ENCODE measurements around the gene ZBTB8OS. TPM values are rescaled to one million over a fixed set of nuclear protein-coding genes. Genes with fewer than 3 reads are reported as not detected.

Gene ZBTB8OS
- total and polyA plus RNA-seq, 2 donors (not counting 3 experiments of a cell fraction or from before 2014, with no cell fraction given): 28.3 to 38.0 TPM

DNA sequence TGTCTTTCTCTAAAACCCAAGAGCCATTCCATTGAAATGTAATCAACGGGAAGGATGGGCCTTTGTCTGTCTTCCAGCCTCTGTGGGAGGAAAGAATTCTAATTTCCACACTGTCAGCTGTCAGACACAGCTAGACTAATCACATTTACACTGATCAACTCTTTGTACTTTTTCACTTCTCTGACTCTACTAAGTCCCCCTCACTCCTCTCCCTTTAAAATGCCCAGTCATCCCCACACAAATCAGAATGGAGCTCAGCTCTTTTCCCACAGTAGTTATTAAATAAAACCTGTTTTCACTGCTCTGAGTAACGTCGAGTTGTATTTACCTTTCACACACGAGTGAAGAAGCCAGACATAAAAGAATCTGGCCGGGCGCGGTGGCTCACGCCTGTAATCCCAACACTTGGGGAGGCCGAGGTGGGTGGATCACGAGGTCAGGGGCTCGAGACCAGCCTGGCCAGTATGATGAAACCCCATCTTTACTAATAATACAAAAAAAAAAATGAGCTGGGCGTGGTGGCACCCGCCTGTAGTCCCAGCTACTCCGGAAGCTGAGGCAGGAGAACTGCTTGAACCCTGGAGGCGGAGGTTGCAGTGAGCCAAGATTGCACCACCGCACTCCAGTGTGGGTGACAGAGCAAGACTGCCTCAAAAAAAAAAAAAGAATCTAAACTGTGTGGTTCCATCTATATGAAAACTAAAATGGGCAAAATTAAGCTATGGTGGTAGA, 13.3 kb downstream of the ZBTB8OS start:
- intact Hi-C loops (cut with micrococcal nuclease): no loop called here

More for the DNA sequence above, 13.3 kb downstream of the ZBTB8OS start:
- Histone ChIP-seq H3K4me1 (ENCODE audit: control insufficient read depth, extremely low read depth, insufficient read depth, low read length) (no peaks in the 10 kb centered on the region), H3K27me3 (ENCODE audit: control insufficient read depth in 2 of 2, insufficient read depth in 2 of 2, low read length in 2 of 2) (no peaks in the 10 kb centered on the region), H3K27ac (ENCODE audit: insufficient read depth, low read depth, low read length) (no peak overlapping the region), H3K79me2 (ENCODE audit: control insufficient read depth, insufficient read depth, low read length) (peaks cover 14% of the 10 kb centered on the region), H3K4me3 (replicated peaks in 1 of 3; ENCODE audit: insufficient read depth in 1 of 3, low read depth in 1 of 3, low read length in 3 of 3) (no peak overlapping the region), H4K20me1 (replicated peaks; ENCODE audit: control insufficient read depth, extremely low read depth, insufficient read depth, low read length) (no peaks in the 10 kb centered on the region), H3K4me2 (ENCODE audit: insufficient read depth, low read length) (no peak overlapping the region), H3K9me3 (replicated peaks; ENCODE audit: control insufficient read depth, insufficient read depth, low read length) (no peaks in the 10 kb centered on the region), H3K9ac (replicated peaks; ENCODE audit: extremely low read depth, insufficient read depth, low read length) (no peak overlapping the region), H3K9me1 (replicated peaks; ENCODE audit: control insufficient read depth, extremely low read depth, insufficient read depth, low read length) (no peaks in the 10 kb centered on the region), H3K36me3 (ENCODE audit: control insufficient read depth in 2 of 2, extremely low read depth in 1 of 2, insufficient read depth in 2 of 2, low read length in 2 of 2) (peaks cover 0 to 2% of the 10 kb centered on the region in 2 experiments), H2AFZ (ENCODE audit: low read depth, low read length) (no peak overlapping the region)
- DNase-seq (ENCODE audit: low read depth, low spot score) (no peak), FAIRE-seq (no peak)
- TF ChIP-seq JUN (IDR thresholded peaks at IDR 0.05; ENCODE audit: borderline replicate concordance, insufficient read depth, insufficient read length, low read depth): no peak
- TF ChIP-seq, protein P1, sequence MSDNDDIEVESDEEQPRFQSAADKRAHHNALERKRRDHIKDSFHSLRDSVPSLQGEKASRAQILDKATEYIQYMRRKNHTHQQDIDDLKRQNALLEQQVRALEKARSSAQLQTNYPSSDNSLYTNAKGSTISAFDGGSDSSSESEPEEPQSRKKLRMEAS (IDR thresholded peaks at IDR 0.05; ENCODE audit: insufficient read depth, insufficient read length): no peak
- no peak for TF ChIP-seq MYC (IDR thresholded peaks at IDR 0.05; ENCODE audit: low read depth, low read length)
- no peak for TF ChIP-seq EZH2 (IDR thresholded peaks at IDR 0.05; ENCODE audit: borderline replicate concordance, low read depth, low read length, severe bottlenecking)
- no peak for TF ChIP-seq POLR2AphosphoS5 (IDR thresholded peaks at IDR 0.05; ENCODE audit: insufficient read depth, low read depth, low read length)
- TF ChIP-seq FOS (IDR thresholded peaks at IDR 0.05; ENCODE audit: borderline replicate concordance, insufficient read depth, low read length): no peak
- no peak for TF ChIP-seq POLR2A (IDR thresholded peaks at IDR 0.05; ENCODE audit: low read depth, low read length)
- TF ChIP-seq, protein P2, sequence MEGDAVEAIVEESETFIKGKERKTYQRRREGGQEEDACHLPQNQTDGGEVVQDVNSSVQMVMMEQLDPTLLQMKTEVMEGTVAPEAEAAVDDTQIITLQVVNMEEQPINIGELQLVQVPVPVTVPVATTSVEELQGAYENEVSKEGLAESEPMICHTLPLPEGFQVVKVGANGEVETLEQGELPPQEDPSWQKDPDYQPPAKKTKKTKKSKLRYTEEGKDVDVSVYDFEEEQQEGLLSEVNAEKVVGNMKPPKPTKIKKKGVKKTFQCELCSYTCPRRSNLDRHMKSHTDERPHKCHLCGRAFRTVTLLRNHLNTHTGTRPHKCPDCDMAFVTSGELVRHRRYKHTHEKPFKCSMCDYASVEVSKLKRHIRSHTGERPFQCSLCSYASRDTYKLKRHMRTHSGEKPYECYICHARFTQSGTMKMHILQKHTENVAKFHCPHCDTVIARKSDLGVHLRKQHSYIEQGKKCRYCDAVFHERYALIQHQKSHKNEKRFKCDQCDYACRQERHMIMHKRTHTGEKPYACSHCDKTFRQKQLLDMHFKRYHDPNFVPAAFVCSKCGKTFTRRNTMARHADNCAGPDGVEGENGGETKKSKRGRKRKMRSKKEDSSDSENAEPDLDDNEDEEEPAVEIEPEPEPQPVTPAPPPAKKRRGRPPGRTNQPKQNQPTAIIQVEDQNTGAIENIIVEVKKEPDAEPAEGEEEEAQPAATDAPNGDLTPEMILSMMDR (IDR thresholded peaks at IDR 0.05; ENCODE audit: extremely low read depth in 1 of 2, insufficient read depth in 1 of 2, low read depth in 1 of 2, low read length in 2 of 2): no peak
- TF ChIP-seq GATA2 (IDR thresholded peaks at IDR 0.05; ENCODE audit: insufficient read depth, insufficient read length, low read depth, low read length): no peak
- dilution Hi-C loops (cut with MboI; ENCODE audit: extremely low pct_ligation_motif_present, low sequenced_read_pairs): no loop called here
- ChIA-PET POLR2A (no interaction called here), CTCF (interaction anchor here (0.9 to 2.4 kb wide), 2 partner anchors 17 to 189 kb away, joined by 4 to 7 read pairs; no protein-coding TSS in a partner anchor)
- BruUV-seq (replicated peaks): no TSS peak
